Stimulated activated CD4-positive, alpha-beta T cell treated with anti-CD3 and anti-CD28 coated beads, Interleukin-2, amount 100 ng/mL, for 48 hours (primary cell): ENCODE data around the gene UCK2.

Source experiments
- DNase-seq, 2 donors: peaks; one replicate each; pipeline ENCODE4 v3.0.0-alpha.2; 2020

Gene UCK2

GRCh38 chr1:165947797-165948455 is 120.5 kb downstream of the UCK2 start:
- no peak for DNase-seq

- DNase-seq, result no peak
Observed at GRCh38 chr1:165949335-165950130, 122.1 kb downstream of the UCK2 start.

- DNase-seq, result no peak
Observed at GRCh38 chr1:165954940-165955339, 127.5 kb downstream of the UCK2 start.

- DNase-seq, result no peak
Observed at GRCh38 chr1:165958306-165958705, 130.9 kb downstream of the UCK2 start.

GRCh38 chr1:165960136-165960535 is 132.7 kb downstream of the UCK2 start:
- DNase-seq, result no peak

- DNase-seq, result no peak
Observed at GRCh38 chr1:165960881-165961280, 133.5 kb downstream of the UCK2 start.
